HG02870 (cell line): Measurements from ENCODE around the gene KDM2B.
"Not testable (repeated sequence)": the region's sequence is repeated elsewhere in the genome, so short reads cannot be mapped to it uniquely, and the experiment has no call there.

Experiments used
- ATAC-seq: cut with Tn5 transposase; IDR thresholded peaks from one replicate; pipeline ENCODE4 v1.9.1; 2021; ENCODE audit warnings: mild to moderate bottlenecking, moderate library complexity; ENCODE audit not compliant: unreplicated experiment

KDM2B gene

DNA sequence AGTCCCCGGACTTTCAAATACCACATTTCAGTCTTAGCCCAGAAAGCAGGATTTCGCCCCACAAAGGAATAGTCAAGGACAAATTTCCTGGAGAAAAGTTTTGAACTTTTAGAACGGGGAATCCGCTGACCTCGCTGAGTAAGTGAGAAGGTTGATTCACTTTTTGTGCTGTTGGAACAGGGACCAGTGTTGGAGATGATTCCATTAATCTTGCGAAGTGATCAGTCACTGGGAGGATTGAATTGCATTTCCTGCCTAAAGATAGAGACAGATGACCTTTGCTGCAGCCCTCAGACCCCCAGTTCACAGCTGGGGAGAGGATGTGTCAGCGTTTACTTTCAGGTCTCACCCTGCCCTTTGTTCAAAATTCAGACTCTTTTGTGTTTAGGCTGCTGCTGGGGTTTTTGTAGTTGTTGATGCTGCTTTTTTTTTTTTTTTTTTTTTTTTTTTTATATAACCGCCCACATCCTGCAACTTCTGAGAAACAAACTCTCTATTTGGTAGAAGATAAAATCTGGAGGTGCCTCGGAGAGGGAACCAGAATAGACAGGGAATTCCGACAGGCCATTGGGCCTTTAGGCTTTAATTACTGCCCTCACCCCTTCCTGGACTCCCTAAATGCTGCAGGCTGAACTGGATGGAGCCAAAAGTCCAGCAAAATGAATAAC lies 9.8 kb upstream of the KDM2B start:
- ATAC-seq: peak; percentile 40

DNA sequence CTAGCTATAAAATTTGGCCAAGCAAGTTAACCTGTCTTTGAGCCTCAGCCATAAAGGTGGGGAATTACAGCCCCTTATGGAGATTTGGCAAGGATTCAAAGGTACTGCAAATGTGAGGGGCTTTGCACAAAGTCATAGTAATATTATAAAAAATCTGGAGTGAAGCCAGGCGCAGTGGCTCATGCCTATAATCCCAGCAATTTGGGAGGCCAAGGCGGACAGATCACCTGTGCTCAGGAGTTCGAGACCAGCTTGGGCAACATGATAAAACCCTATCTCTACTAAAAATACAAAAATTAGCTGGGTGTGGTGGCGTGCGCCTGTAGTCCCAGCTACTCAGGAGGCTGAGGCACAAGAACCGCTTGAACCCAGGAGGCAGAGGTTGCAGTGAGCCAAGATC lies 4.1 kb upstream of the KDM2B start:
- ATAC-seq: not testable (repeated sequence)

DNA sequence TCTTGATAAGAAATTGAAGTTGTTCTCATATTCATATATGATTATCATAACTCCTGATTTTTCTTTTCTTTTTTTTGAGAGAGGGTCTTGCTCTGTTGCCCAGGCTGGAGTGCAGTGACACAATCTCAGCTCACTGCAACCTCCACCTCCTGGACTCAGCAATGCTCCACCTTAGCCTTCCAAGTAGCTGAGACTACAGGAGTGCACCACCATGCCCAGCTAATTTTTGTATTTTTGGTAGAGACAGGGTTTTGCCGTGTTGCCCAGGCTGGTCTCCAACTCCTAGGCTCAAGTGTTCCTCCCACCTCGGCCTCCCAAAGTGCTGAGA lies 2.5 kb upstream of the KDM2B start:
- ATAC-seq: not testable (repeated sequence)

DNA sequence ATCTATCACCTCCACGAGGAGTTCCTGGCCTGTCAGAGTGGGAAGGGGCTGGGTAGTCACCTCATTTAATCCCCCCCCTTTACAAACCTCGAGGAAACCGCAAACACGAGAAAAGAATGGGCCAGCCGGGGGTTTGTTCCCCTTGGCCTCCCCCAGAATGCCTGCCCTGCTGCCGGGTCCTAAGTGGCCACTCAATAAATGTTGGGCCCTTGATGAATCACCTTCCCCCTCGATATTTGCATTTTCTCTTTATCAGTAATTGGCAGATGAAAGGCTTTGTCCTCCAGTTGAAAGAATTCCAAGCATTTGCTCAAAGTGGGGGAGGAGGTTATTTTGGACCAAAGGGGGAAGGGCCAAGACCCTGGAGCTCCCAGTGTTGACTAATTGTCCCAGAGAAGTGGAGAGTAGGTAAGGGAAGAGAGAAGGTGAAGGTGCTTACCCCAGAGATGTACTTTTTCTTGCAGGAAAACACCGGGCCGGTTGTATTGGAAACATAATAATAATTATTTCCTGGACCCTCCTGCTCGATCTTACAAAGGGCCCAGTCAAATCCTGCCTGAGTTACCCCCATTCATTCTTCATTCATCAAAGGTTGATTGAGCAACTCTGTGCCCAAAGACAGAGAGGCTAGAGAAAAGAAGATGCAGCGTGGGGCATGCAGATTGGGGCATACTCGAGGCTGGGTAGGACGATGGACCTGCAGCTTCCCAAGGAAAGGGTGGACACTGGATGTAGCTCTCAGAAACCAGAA lies 1.9 kb upstream of the KDM2B start:
- no peak for ATAC-seq

DNA sequence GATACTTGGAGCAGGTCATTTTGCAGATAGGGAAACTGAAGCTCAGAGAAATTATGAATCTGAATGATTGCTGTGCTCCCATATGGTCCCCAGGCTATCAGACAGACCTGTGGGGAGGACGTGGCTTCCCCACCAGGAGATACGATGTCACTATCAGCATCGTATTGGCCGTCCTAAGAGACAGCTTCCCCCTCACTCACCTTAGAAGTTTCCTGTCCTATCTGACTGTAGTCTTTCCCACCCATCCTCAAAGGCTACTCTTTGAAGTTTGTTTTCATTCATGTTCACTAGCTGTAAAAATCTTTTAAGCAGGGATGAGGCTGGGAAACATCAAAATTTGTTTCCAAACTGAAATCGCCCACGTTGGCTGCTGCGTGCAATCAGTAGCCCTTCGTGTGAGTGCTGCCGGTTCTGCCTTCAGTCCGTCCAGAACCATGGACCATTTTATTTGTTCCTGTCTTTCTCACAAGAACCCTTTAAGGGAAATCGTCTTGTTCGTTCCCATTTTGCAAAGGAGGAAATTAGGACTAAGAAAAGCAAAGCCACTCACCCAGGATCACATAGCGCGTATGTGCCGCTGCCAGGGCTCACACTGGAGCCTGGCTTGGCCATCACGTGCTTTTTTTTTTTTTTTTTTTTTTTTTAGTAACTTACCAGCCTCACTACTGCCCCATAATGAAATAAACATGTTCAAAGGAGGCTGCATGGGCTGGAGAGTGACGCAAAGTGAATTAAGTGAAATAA lies 1.0 kb upstream of the KDM2B start:
- no peak for ATAC-seq

DNA sequence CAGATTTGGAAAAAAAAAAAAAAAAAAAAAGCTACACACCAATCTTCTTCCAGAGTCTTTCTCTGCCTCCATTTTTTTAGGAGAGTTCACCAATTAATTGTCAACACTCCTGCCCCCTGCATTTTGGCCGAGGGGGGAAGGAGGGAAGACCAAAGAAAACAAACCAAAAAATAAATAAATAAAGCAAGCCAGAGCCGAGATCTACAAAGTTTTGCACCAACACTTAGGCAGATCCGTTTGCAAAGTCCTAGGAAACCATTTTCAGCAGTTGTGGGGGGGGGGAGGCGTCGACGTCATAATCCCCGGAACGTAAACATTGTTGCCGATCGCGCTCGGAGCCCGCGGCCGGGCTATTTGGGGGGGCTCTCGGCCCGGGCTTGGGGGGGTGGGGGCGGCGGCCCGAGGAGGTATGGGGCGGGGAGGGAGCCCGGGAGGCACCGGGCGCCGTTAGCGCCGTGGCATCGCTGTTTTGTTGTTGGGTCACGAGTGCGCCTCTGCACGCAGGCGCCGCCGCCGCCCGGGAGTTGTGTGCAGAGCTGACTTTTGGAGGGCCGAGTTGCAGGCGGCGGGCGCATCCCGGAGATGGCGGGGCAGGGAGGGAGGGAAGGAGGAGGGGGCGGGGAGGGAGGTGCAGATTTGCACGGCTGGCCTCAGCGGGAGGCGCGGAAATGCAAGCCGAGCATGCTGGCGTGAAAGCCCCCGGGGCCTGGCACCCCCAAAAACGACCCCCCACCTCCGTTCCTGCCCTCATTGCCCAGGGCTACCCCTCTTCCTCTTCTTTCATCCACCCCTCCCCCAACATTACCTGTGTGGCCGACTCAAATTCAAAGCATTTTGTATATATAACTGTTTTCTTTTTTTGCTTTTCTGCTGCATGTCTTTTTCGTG lies 598 bp downstream of the KDM2B start:
- ATAC-seq: no peak

DNA sequence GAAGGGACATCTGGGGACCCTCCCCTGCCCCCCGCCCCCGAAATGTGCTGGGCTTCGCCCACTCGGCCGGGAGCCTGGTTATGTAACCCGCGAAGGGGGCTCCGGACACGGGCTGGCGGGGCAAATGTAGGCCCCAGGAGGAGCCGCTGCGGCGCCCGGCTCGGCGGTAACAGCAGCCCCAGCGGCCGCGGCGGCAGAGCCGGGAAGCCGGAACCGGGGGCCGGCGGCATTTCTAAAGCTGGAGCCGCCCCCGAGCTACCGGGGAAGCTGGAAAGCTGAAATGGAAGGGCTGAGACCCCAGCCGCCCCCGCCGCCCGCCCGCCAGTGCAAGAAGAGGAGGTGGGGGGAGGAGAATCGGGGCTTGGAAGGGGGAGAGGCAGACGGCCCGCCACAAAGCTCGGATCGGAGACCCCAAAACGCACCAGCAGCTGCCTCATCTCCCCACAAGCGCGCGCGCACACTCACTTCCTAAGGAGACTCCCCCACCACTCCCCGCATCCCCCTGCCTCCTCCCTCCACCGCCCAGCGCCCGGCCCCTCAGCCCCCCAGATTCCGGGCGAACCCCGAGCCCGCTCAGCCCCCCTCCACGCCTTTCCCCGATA lies 1.5 kb downstream of the KDM2B start:
- no peak for ATAC-seq

DNA sequence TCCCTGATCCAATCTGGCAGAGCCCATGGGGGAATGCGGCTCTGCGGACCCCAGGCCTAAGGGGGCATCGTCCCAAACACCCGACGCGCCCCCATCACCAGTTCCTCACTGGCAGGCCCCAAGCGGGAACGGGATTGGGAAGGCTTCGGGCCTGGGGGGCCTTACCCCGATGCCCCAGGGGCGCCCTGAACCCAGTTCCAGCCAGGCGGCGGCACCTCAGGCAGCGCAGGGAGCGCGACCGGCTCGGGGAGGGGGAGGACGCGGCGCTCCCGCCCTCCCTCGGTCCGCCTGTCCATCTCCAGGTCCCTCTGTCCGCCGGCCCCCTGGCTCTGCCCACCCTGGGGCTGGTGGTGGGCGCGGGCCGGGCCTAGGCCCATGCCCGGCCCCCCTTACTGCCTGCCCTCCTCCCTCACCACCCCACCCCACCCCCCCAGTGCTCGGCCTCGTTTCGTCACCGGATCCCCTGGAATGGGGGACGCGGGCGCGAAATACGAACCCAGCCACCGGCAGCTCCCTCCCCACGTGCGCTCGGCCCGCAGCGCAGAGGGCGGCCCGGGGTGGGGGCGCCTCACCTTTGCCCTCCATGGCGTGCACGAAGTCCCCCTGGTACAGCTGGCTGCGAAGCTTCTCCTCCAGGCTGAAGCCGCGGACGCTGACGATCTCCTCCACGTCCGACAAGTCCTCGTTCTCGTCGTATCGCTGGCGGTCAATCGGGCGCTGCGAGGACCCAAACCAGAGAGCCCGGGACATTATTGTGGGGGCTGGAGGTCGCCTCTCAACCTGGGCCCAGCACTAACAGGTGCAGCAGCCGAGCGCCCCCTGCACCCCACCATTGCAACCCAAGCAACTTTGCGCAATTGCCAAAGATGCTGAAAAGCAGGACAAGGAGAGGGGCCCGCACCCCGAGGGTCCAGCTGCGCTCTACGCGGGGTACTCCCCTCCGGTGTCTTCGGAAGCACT lies 2.3 kb downstream of the KDM2B start:
- ATAC-seq: no peak

DNA sequence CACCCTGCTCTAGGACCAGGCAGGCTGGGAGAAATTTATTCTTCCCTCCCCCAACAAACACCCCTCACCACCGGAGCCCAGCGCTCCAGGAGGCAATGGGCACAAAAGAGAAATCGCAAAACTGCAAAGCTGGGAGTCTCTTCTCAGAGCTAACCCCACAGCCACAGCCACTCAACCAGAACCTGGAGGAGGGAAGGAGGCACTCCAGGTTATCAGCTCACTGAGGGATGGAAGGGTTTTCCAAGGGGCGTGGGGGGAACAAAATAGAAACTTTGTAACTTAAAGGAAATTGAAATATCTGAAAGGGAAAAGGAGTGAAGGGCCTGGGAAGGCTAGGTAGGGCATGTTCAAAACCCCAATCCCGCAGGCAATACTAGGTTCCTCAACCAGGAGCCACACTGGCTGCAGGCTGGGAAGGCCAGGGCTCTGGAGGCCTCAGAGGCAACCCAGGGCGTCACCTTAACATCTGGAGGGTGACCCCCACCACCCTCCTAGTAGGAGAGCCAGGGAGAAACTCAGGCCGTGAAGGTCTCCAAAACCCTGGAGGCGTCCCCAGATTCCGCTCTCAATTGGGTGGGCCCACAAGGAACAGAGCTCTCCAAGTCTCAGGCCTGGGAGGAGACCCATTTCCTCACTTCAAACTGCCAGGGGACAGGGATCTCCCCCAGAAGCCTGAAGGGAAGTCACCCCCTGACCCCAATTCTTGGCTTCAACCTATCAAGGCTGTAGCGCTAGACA lies 3.2 kb downstream of the KDM2B start:
- ATAC-seq: no peak

DNA sequence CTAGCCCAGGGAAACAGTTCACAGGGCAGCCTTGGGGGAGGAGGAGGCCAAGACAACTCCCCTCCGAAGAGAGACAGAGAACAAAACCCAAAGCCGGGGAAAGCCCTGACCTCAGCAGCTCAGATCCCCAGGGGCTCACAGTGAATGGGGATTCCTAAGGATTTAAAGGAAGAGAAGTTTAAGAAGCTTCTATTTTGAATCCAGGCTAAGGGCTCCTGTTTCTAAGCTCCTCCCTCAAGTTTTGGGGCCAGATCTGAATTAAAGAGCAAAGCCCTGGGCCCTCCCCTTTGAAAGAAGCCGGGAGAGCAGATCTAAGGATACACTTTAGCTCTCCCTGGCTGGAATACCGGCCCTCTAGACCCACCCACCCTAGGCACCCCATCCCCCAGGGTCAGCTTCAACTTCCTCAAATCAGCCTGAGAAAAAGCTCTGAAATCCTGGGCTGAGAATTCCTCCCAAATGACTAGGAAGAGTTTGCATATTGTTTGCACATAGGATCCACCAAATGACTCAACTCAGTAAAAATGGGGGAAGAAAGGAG lies 3.9 kb downstream of the KDM2B start:
- no peak for ATAC-seq

DNA sequence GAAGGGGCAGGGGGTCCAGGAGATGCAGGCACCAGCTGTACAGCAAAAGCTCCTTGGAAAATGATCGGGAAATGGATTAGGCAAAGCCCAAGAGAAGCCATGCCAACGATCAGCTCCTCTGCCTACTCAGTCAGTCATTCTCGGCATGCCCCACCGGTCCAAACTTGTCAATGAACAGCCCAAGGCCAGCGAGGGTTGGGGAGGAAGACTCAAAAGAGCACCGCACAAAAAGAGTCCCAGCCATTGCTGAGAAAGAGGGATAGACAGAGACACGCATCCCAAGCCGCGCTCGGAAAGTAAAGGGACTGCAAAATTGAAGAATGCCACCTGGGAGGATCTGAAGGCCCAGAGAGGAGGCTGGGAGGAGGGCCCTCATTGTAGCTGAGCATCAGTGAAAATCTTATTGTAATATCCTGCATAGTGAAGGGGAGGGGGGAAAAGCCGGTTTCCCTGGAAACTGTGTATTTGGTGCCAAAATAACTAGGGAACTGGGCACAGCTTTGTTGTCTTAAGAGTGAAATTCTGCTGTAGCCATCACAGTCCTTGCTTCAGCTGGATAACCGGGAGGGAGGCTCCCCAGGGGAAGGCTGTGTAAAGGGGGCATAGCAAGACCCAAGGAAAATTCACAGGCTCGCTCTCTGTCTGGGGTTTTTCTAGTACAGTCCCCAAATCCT lies 4.7 kb downstream of the KDM2B start:
- ATAC-seq: no peak

DNA sequence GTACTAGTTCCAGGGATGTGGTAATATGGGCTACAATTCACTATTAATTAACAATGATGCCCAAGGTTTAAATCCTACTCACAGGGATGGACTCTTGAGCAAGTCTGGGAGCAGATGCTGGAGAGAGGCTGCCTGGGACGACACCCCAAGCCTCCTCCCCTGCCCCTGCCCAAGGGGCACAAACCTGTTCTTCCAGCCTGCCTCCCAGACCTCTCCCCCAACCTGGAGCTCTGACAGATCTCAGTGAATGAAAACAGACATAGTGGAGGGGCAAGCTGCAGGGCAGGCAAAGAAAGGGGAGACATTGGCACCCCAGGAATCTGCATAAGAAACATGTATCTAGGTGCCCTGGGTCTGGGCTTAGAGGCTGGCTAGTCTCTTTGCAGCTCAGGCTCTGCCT lies 5.8 kb downstream of the KDM2B start:
- ATAC-seq: no peak

DNA sequence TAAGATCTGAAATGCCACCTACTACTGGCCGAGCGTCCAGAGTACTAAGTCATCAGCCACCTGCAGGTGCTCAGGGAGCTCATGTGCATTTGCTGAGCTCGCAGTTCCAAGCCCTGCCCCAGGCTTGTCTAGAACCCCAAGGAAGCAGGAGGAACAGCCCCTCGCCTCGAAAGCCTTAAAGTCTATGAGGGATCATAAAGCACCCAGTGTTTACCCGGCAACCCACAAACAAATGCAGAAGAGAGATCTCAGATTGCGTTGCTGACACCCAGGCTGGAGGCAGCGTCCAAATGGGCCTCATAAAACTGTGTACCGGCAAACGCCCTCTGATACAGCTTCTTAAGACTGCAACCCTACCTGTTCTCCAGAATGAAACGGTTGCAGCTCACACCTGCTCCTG lies 6.8 kb downstream of the KDM2B start:
- no peak for ATAC-seq

DNA sequence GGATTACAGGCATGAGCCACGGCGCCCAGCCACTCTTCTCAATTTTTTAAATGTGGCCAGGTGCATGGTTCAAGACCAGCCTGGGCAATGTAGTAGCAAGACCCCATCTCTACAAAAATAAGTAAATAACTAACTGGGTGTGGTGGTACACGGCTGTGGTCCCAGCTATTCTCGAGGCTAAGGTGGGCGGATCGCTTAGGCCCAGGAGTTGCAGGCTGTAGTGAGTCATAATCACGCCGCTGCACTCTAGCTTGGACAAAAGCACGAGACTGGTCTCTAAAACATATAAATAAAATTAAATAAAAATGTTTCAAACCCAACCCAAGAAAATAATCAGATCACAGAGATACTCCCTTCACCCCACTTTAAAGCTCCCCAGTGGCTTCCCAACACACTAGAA lies 8.9 kb downstream of the KDM2B start:
- no peak for ATAC-seq

DNA sequence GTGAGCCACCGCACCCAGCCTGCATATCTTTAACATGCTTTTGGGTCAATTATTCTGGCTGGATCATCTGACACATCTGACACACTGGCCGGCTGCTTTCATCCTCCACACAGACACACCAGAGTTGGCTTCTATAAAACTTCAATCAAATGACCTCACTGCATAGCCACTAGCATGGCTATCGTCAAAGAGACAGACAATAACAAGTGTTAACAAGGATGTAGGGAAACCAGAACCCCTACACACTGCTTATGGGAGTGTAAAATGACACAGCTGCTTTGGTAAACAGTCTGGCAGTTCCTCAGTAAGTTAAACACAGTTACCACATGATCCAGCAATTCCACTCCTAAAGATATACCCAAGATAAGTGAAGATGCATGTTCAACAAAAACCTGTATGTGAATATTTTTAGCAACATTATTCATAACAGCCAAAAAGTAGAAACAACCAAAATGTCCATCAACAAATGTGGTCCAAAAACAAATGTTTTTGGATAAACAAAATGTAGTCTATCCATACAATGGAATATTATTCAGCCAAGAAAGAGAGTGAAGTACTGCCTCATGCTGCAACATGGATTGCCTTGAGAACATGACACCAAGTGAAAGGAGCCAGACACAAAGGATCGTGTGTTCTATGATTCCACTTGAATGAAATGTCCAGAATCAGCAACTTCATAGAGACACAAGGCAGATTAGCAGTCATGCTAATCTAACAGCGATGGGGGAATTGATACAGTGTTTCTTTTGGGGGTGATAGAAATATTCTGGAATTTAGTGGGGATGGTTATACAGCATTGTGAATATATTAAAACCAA lies 10.1 kb downstream of the KDM2B start:
- ATAC-seq: no peak

DNA sequence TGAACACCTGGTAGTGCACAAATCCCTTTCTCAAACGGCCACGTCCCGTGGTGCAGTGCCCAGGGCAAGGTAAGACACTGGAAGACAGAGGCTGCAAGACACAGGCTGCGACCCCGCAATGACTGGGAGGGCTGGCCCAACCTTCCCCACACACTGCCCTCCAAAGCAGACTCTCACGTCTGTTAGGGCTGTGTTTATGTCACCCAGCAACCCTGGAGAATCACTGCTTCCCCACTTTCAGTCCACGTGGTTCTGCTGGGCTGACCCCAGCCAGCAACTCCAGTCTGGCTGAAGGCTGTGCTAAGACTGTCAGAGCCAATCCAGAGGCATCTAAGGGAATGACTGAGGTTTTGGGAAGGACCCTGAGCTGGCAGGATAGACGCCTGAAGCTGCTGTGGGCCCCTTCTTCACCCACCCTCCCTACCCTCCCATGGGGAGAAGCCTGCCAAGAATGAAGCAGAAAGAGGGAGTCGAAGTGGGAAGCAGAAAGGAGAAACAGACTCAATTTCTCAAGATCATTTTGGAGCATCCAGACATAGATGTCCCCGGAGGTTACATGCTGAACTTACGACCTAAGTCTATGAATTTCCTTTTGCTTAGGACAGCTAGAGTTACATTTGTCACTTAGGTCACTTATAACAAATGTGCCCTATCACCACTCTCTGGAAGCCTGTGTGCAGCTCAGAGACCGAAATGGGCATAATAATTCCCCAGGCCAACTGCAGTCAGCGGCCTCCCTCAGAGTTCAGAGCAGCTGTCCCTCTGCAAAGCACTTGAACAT lies 11.7 kb downstream of the KDM2B start:
- no peak for ATAC-seq
